Fibroblast of skin of left quadriceps (primary cell): ENCODE data around the gene GALNT1.
"Not testable (repeated sequence)": the region's sequence is repeated elsewhere in the genome, so short reads cannot be mapped to it uniquely, and the experiment has no call there.

ENCODE experiments used
- DNase-seq, 2 experiments: peaks; one replicate each; pipeline ENCODE4 v3.0.0-alpha.2; 2013; ENCODE audit warnings: low read depth in 2 of 2

Gene GALNT1

DNA sequence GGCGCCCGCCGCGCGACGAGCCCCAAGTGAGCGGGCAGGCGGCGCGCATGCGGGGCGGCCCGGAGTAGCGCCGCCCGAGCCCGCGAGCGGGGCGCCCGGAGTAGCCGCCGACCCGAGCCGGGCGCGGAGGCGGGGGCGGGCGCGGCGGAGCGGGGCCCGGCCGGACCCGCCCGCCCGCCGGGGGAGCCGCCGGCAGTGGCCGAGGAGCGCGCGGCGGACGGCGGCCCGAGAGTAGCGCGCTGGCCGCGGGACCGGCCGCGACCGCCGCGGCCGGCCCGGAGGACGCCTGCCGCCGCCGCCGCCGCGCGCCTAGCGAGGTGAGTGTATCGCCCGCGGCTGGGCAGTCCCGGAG, at the start of gene GALNT1:
GALNT1 (plus strand) TSS at position 195 of the 352 bp plus-strand sequence. CDS start 72,923 bp downstream, outside the sequence.
- DNase-seq, result no peak

DNA sequence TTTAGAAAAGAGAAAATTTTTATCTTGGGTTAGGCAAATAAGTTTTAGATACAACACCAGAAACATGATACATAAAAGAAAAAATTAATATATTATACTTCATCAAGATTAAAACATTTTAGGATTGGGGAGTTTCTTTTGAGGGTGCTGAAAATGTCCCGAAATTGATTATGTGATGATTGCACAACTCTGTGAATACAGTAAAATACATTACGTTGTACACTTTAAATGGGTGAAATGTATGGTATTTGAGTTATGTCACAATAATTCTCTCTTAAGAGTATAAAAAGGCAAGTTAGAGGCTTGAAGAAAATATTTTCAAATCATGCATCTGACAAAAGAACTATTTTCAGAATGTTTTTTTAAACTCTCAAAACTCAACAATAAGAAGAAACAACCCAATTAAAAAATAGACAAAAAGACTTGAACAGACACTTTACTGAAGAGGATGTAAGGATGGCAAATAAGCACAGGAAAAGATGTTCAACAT, 47.6 kb upstream of the GALNT1 start:
- no peak for DNase-seq

DNA sequence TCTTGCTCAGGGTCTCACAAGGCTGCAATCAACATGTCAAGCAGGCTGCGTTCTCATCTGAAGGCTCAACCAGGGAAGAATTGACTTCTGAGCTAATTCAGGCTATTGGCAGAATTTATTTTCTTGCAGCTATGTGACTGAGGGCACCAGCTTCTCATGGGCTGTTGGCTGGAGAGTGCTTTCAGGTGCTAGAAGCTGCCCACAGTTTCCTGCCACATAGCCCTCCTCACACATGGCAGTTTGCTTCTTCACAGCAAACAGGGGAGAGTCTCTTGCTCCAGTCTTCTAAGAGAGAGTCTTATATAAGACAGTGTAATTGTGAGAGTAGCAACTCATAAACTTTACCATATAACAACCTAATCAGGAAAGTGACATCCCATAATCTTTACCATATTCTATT, 46.2 kb upstream of the GALNT1 start:
- DNase-seq, result no peak

DNA sequence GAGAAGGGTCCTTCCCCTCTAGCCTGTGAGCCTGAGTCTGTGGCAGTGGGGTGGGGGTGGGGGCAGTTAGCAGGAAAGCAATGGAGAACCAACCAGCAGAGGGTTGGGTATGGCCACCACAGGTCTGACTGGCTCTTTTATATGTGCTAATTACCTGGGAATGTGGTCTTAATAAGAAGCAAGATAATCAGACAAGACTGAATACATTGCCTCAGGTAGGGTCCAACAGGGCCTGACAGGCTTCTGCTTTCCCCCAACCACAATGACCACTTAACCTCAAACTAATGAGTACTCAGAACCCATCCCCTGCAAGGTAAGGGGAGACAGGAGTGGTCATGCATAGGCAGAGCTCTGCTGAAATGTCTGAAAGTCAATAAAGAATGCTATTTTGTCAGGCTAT, 39.2 kb upstream of the GALNT1 start:
- DNase-seq, result no peak

DNA sequence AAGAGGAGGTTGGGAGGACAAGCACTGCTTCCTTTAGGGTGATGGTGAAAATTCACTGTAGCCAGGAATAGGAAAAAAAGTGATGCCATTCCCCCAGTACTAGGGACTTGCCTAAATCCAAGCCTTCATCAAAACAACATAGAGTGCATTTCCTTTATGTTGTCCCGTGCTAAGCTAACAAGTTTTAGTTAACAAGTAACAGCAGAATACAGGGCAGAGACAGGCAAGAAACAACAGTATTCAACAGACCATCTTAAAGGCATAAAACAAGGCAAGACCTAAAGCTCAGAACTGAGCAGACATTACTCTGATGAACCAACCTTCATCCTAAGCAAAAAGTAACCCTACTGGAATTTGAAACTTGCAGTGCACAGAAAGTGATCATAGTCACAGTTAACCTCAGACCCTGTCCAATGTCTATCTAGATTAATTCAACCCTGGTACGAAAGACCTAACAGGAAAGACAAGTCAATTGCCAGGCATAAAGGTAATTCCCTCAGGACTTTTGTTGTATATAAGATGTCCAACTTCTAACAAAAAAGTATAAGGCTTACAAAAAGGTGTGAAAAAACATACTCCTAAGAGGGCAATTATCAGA, 34.4 kb upstream of the GALNT1 start:
- DNase-seq, result no peak

DNA sequence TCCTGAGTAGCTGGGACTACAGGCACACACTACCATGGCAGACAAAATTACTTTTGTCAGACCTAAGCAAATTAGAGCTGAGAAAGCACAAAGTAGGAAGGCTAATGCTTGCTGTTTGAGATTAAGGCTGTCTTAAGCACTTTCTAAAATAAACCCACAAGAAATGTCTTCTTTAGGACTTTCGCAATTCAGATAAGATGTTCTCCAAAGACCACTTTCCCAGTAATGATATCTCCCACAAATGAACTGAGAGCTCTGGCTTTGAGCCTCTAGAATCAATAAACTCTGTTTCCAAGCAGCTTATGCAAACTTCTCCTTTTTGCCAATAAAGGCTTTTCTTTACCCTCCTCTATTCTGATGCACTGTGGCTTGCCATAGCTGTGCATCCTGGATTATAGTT, 32.0 kb upstream of the GALNT1 start:
- no peak for DNase-seq

DNA sequence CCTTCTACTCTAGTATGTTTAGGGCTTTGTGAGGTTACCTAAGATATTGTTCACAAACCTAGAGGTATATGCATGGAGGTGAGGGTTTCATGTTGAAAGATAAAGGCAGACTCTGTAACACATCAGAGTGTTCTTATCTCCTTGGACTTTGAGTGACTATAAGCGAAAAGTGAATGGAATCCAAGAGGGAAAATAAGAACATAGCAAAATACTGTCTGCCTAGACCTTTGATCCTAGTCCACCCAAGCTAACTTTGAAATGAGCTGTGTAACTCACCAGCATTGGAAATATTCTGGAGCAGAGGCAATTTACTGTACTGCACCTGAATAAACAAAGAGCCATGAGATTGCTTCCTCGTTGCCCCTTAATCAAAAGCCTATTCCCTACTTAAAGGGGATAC, 28.2 kb upstream of the GALNT1 start:
- no peak for DNase-seq

DNA sequence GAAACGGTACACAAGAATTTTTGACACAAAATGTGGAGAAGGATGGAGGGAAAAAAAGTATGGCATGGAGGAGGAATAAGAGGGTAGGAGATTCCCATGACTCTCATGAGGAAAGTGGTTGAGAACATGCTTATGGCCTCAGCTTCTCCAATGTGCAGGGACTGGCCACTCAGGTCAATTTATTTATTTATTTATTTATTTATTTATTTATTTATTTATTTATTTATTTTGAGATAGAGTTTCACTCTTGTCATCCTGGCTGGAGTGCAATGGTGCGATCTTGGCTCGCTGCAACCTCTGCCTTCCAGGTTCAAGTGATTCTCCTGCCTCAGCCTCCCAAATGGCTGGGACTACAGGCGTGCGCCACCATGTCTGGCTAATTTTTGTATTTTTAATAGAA, 26.0 kb upstream of the GALNT1 start:
- DNase-seq, result not testable (repeated sequence)

DNA sequence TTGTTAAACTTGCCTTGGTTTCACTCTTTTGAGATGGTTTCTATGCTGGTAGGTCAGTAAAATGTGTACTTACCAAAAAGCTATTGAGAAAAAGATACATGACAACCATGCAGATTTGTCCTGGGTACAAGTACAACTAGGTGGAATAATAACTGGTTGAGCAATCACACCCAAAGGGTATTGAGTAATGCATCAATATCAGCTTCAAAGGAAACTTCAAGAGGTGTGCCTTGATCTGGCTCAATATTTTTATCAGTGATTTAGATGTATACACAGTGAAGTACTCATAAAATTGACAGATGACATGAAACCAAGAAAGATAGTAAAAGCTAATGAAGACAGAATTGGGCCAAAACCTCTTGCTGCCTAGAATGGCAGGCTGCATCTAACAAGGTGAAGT, 21.7 kb upstream of the GALNT1 start:
- no peak for DNase-seq

DNA sequence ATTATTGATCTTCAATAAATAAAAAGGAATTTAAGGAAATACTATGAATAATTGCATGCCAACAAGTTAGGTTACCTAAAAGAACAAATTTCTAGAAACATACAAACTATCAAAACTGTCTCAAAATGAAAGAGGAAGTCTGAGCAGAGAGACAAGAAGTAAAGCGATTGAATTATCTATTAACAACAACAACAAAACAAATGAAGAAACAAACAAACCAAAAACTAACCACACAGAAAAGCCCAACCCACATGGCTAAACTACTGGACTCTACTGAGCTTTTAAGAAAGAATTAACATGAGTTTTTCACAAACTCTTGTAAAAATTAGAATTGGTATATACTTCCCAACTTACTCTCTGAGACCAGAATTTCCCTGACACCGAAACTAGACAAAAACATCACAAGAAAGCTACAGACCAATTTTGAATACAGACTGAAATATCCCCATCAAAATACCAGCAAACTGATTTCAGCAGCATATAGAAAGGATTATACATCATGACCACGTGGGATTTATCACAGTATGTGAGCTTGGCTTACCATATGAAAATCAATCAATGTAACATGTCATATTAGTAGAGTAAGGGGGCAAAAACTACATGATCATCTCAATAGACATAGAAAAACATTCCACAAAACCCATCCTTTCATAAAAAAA, 16.6 kb upstream of the GALNT1 start:
- DNase-seq, result no peak

DNA sequence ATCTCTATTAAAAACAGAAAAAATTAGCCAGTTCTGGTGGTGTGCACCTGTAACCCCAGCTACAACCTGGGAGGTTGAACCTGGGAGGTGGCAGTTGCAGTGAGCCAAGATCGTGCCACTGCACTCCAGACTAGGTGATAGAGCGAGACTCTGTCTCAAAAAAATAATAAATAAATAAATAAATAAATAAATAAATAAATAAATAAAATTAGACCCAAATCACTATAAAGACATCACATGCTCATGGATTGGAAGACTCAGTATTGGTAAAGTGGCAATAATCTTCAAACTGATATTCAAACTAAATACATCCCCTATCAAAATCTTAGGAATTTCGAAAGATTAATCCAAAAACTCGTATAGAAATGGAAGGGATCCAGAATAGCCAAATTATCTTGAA, 15.5 kb upstream of the GALNT1 start:
- DNase-seq, result no peak

DNA sequence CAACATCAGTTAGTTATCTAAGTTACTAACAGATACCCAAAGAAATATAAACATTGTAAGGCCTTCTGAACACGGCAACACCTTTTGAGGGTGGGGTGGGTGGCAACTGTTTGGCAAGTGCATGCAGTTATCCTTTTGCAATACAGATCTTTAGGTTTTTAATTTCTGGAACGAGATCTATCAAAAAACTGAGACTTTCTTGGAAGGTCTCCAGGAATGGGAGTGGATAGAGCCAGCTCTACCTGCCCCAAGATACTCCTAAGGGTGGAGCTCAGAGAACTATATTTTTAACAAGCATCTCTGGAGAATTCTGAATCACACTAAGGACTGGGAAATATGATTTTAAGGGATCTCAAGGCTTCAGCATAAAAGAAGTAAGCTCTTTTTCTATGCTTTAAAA, 11.4 kb upstream of the GALNT1 start:
- no peak for DNase-seq

DNA sequence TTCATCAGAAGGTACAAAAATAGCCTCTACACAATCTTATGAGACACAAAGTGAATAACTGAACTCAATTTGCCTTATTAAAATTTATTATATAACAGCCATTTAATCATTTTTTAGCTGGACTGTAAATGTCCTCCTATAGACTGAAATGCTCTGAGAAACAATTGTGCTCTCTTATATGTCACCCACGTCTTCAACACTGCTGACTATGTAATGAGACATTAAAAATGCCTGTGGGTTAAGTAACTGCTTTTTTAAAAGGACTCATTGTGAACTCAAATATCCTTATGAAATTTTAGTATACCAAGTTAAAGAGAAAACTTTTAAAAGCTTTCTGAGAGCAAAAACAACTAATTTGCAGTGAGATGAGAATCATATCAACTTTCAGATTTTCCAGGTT, 10.4 kb upstream of the GALNT1 start:
- DNase-seq, result no peak

DNA sequence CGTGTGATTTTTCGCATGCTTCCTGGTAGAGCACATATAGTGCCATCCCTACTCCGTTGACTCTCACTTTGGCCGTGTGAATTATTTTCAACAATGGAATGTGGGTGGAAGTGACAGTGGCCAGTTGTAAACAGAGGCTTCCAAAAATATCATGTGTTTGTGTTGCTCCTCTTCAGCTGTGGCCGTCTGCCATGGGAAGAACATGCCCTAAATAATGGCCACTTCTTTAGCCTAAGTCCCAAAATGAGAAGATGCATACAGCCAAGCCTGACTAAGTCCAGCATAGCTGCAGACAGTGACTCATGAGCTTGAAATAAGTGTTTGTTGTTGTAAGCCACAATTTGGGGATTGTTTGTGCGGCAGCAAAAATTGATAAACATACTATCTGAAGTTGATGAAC, 8.9 kb upstream of the GALNT1 start:
- DNase-seq, result no peak

DNA sequence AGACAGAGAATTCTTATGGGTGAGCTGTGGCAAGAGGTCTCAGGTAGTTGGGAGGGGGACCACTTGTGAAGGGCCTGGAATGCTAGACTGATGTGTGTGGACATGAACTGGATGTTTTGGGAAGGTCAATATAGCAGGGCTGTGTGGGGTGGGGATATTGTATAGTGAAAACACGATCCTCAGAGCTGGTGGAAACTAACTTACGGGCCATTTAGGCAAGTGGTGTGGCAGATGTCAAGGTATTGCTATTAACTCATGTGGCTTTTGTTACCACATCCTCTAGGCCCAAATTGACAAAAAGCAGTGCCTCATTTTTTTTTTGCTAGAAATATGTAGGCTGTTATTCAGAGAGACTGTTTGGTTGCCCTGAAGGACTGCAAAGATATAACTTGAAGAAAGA, 8.0 kb upstream of the GALNT1 start:
- DNase-seq, result no peak

DNA sequence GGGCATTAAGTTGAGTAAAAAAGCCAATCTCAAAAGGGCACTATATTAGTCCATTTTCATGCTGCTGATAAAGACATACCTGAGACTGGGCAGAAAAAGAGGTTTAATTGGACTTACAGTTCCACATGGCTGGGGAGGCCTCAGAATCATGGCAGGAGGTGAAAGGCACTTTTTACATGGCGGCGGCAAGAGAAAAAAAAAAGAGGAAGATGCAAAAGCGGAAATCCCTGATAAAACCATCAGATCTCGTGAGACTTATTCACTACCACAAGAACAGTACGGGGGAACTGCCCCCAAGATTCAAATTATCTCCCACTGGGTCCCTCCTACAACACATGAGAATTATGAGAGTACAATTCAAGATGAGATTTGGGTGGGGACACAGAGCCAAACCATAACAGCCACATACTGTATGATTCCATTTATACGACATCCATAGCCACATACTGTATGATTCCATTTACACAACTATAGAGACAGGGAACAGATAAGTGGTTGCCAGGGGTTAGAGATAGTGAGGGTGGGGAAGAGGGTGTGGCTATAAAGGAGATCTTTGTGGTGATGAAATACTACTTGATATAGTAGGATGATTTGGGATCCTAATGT, 5.2 kb upstream of the GALNT1 start:
- DNase-seq, result not testable (repeated sequence)

DNA sequence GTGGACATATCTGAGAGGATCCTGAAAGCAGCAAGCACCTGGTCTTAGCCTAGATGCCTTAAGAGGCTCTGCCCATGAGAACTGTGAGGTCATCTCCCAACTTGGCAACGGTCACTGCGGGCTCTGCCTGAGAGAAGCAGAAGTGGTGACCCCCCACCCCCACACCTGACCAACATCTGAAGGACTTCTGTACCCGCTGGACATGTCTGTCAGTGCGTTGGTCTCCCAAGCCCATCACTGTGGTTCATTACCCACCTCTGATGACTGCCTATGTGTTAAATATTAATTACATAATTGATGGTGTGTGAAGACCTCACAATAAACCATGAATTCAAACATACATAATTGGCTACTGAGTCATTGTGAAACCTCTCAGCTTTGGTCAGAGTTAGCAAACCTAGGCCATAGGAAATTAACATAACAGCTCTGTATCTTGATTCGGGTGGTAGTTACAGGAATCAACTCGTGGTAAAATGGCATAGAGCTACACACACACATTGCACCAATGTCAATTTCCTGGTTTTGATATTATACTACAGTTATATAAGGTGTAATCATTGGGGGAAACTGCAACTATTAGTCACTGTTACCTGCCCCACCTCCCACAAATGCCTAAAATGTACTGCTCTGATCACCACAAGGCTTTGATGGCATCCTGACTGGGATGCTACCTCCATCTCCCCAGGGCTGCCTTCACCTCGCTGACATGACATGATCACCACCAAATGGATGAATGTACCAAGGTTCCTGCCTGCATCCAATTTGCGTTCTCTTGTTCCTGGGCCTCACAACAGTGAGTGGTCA, 4.3 kb upstream of the GALNT1 start:
- DNase-seq, result no peak

DNA sequence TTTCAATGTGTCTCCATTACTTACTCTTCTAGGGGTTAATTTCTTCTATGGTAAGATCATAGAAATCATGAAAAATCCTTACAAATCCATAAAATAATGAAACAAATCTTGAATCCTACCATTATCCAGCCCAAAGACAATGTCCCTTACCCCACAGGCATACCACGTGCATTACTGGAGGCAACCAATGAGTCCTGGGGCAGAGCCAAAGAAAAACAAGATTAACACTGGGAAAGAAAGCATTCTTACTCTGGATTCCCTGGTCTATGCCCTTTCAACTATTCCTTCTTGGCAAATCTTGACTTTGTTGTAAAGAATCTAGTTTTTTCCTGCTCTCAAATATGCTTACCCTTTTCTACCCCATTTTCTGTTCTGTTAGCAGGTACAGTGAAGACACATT, 3.1 kb upstream of the GALNT1 start:
- DNase-seq, result no peak

DNA sequence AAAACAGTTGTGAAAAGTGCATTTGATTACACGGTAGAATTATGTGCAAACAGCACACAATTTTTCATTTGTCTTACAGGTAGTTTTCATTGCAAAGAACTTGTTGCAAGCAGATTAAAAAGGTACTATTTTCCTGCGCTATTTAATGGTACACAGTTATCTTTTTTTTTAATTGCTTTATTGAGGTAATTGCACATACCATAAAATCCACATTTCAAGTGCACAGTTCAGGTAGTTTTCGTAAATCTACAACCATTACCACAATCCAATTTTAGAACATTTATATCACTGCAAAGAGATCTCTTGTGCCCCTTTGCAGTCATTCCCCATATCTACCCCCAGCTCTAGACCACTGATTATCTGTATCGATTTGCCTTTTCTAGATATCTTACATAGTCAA, 2.6 kb upstream of the GALNT1 start:
- no peak for DNase-seq

DNA sequence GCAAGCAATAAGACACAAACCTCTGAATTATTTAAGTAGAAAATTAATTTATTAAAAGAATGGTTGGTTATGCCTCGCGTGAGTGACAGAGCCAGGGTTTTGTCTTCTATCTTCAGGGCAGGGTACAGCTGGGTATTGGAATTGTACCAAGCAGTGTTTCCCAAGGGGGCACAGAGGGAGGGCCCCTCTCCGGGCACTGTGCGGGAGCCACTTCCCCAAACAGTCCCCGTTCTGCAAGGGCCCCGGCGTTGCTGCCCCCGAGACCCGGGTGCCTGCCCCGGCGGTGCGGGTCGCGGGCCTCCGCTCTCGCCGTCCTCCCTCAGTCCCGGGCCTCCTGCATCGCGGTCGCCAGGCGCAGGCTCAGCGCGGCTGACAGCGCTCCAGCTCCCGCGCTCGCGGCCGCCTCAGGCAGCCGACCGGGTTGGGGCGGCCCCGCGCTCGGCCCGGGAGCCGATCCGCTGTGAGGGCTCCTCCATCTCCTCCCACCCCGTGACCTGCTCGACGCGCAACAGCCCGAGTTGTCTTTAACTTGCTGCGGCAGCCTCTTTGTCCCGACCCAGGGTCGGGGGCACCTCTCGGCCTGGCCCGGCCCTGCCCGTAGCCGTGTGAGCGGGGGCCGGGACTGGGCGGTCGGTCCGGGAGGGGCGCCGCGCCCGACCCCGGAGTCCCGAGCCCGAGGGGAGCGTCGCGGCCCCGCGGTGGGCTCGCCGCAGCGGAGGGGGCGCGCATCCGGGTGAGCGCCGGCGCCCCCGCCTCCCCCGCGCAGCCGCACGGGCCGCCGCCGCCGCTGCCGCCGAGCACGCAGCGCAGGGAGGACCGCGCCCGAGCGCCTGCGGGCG, 620 bp upstream of the GALNT1 start:
- peak; percentile 13 to 26 for DNase-seq

DNA sequence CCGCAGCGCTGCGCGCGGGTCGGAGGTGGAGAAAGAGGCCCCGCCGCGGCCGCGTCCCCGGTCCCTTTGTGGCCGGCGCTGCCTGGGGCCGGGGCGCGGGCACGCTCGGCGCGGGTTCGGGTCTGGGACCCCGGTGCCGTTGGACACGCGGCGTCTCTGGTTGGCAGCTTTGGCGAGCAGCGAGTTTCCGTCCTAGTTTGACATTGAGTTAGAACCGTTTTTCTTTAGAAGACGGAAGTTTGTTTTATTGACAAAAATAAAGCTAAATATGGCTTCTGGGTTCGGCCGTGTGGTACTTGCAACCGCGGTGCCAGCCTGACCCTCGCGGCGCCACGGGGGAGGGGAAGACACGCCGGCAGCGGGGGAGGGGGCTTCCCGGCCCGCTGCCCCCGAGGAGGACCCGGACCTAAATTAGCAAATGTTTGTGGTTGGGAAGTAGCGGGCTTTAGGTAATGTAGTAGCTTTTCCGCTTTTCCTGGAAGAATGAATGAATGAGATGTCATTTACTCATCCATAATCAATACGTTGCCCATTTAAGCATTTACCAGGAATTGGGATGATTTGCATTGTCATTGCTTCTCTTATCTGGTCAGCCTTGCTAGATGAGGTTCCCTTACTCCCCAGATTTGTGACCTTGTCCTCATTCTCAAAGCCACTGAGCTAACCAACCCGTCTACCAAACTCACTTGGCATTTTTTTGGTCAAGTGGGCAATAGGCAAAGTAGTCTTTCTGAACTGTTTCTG, 530 bp downstream of the GALNT1 start:
- DNase-seq, result no peak
